ENCODE measurements around the gene GP1BB. TPM values are rescaled to one million over a fixed set of nuclear protein-coding genes. Genes with fewer than 3 reads are reported as not detected.

The GP1BB gene
- total and polyA plus RNA-seq, 8 donors, result 3.3 to 11.1 (median 5.4) TPM; not detected in 1

- Histone ChIP-seq H3K36me3 (no peaks in the 10 kb centered on the region), H3K4me3 (no peak overlapping the region), H3K27ac (no peak overlapping the region), H3K4me1 (peaks cover 0 to 4% of the 10 kb centered on the region in 2 donors), H3K9me3 (no peaks in the 10 kb centered on the region), H3K27me3 (peaks cover 0 to 56% of the 10 kb centered on the region in 2 donors)
- no peak for ATAC-seq
- intact Hi-C loops (cut with DNase I), result no loop called here
- no peak for TF ChIP-seq CTCF (IDR thresholded peaks at IDR 0.05)
- peak in 1 of 4 donors; percentile 44 for DNase-seq
These were observed 14.1 kb upstream of the GP1BB start for GRCh38 chr22:19709063-19709769.

DNA sequence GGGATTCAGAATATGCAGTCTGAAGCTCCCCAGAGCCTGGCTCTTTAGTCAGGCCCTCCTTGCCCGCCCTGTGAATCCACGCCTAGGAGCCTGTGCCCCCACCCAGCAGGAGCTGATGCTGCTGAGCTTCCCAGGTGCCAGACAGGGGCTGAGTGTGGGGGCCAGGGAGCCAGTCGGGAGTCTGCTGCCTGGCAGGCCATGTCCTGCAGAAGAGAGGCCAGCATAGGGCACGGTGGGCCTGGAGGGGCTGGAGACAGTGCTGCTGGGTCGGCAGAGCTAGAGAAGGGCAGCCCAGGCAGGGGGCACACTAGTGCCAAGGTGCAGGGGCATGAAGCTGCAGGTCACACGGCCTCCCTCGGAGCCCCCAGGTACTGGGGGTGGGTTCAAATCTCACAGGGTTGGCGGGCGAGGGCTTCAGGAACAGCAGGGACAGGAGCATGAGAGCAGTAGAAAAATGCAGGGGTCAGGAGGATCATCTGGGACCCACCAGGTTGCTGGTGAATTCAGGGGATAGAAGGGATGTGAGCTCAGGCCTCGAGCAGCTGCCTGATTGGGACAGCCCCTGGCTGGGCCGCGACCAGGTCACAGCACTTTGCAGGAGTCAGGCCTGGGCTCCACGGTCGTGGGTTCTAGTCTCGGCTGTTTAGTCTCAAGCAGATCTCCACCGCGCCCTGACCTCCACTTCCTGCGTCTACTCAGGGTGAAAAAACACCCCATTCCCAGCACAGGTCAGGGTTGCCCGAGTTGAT, 13.1 kb upstream of the GP1BB start:
- intact Hi-C loops (cut with DNase I), result no loop called here
- TF ChIP-seq CTCF (IDR thresholded peaks at IDR 0.05), result no peak
- Histone ChIP-seq H3K4me3 (no peak overlapping the region), H3K9me3 (no peaks in the 10 kb centered on the region), H3K36me3 (no peaks in the 10 kb centered on the region), H3K27ac (no peak overlapping the region), H3K27me3 (peaks cover 5 to 54% of the 10 kb centered on the region in 2 donors), H3K4me1 (peaks cover 4 to 11% of the 10 kb centered on the region in 2 donors)
- DNase-seq (peak in 1 of 4 donors; percentile 43), ATAC-seq (no peak)

DNA sequence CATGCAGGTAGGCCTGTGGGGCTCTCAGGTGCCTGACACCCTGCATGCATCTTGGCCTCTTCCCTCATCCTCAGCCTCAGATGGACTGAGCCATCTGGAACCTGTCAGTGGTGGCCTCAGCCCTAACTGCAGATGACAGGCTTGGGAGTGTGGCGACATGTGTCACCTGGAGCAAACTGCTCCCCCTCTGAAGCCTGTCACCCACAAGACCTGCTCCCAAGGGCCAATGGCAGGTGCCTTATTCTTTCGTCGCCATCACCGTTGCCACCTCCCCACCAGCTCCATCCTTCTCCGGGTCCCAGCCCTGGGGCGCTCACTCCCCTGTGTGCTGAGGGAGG, 12.6 kb upstream of the GP1BB start:
- peaks cover 4 to 16% of the 10 kb centered on the region in 2 donors for H3K4me1 ChIP-seq
- ATAC-seq (no peak), DNase-seq (peak in 1 of 4 donors; percentile 44)
- no peaks in the 10 kb centered on the region for H3K36me3 ChIP-seq
- H3K27ac ChIP-seq, result no peak overlapping the region
- H3K27me3 ChIP-seq, result peaks cover 11 to 55% of the 10 kb centered on the region in 2 donors
- no peak for TF ChIP-seq CTCF (IDR thresholded peaks at IDR 0.05)
- H3K9me3 ChIP-seq, result no peaks in the 10 kb centered on the region
- H3K4me3 ChIP-seq, result no peak overlapping the region
- intact Hi-C loops (cut with DNase I), result no loop called here

DNA sequence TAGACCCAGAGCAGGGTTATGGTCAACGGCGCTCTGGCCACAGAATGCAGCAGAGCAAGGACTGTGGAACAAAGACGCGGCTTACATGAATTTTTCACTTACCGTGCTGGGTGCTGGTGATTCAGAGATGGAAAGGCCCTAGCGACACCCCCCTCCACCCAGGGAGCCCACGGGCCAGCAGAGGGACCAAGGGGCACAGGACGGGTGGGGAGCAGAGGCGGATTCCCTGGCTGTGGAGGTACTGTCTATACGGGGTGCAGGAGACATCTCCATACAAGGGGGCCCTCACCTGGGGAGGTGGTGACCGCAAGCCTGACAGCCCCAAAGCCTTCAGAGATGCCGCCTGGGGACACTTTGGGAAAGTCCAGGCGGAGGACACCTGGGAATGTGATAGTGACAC, 10.1 kb upstream of the GP1BB start:
- DNase-seq, result no peak
- intact Hi-C loops (cut with DNase I), result no loop called here
- ATAC-seq, result no peak
- Histone ChIP-seq H3K36me3 (no peaks in the 10 kb centered on the region), H3K4me1 (peaks cover 4 to 39% of the 10 kb centered on the region in 2 donors), H3K27me3 (peaks cover 12 to 76% of the 10 kb centered on the region in 2 donors), H3K27ac (no peak overlapping the region), H3K9me3 (no peaks in the 10 kb centered on the region), H3K4me3 (peak overlapping the region in 1 of 2 donors; percentile 50)
- no peak for TF ChIP-seq CTCF (IDR thresholded peaks at IDR 0.05)

GRCh38 chr22:19713650-19714311, 9.6 kb upstream of the GP1BB start:
- intact Hi-C loops (cut with DNase I), result no loop called here
- ATAC-seq, result peak; percentile 15
- Histone ChIP-seq H3K27ac (no peak overlapping the region), H3K9me3 (no peaks in the 10 kb centered on the region), H3K36me3 (no peaks in the 10 kb centered on the region), H3K4me3 (peak overlapping the region; percentile 31 to 50), H3K27me3 (peaks cover 18 to 76% of the 10 kb centered on the region in 2 donors), H3K4me1 (peaks cover 8 to 44% of the 10 kb centered on the region in 2 donors)
- peak in 1 of 4 donors; percentile 85 for DNase-seq
- no peak for TF ChIP-seq CTCF (IDR thresholded peaks at IDR 0.05)
